Stimulated activated CD4-positive, alpha-beta T cell treated with anti-CD3 and anti-CD28 coated beads, Interleukin-2, amount 100 ng/mL, for 48 hours (primary cell): ENCODE results near the gene SLC29A3.
"Not testable (repeated sequence)": the region's sequence is repeated elsewhere in the genome, so short reads cannot be mapped to it uniquely, and the experiment has no call there.

Experiments used
- DNase-seq, 2 donors: peaks; one replicate each; pipeline ENCODE4 v3.0.0-alpha.2; 2020

Gene SLC29A3

GRCh38 chr10:71347587-71348395 lies 28.7 kb downstream of the SLC29A3 start:
- DNase-seq = no peak

- DNase-seq = no peak
Measured at GRCh38 chr10:71348850-71349249, 29.8 kb downstream of the SLC29A3 start.

GRCh38 chr10:71349406-71349805 lies 30.3 kb downstream of the SLC29A3 start:
- no peak for DNase-seq

- DNase-seq = no peak
Measured at GRCh38 chr10:71351087-71351486, 32.0 kb downstream of the SLC29A3 start.

- DNase-seq = no peak
Measured at GRCh38 chr10:71351628-71352319, 32.7 kb downstream of the SLC29A3 start.

- DNase-seq = no peak
Measured at GRCh38 chr10:71353639-71354038, 34.6 kb downstream of the SLC29A3 start.

- DNase-seq = no peak
Measured at GRCh38 chr10:71354776-71355175, 35.7 kb downstream of the SLC29A3 start.

GRCh38 chr10:71355886-71356285 lies 36.8 kb downstream of the SLC29A3 start:
- DNase-seq = no peak

GRCh38 chr10:71357792-71358265 lies 38.8 kb downstream of the SLC29A3 start:
- no peak for DNase-seq

GRCh38 chr10:71358277-71358676 lies 39.2 kb downstream of the SLC29A3 start:
- DNase-seq = no peak

- DNase-seq = not testable (repeated sequence)
Measured at GRCh38 chr10:71358906-71359305, 39.8 kb downstream of the SLC29A3 start.

- no peak for DNase-seq
Measured at GRCh38 chr10:71359364-71360046, 40.4 kb downstream of the SLC29A3 start.

- DNase-seq = no peak
Measured at GRCh38 chr10:71360735-71361134, 41.7 kb downstream of the SLC29A3 start.

GRCh38 chr10:71361581-71361980 lies 42.5 kb downstream of the SLC29A3 start:
- no peak for DNase-seq

- no peak for DNase-seq
Measured at GRCh38 chr10:71362141-71362540, 43.1 kb downstream of the SLC29A3 start.

- no peak for DNase-seq
Measured at GRCh38 chr10:71363936-71364335, 44.9 kb downstream of the SLC29A3 start.

- DNase-seq = no peak
Measured at GRCh38 chr10:71365366-71365765, 46.3 kb downstream of the SLC29A3 start.

GRCh38 chr10:71366690-71367089 lies 47.6 kb downstream of the SLC29A3 start:
- DNase-seq = no peak

- no peak for DNase-seq
Measured at GRCh38 chr10:71367271-71367670, 48.2 kb downstream of the SLC29A3 start.

GRCh38 chr10:71368176-71368575 lies 49.1 kb downstream of the SLC29A3 start:
- no peak for DNase-seq

GRCh38 chr10:71368643-71369042 lies 49.6 kb downstream of the SLC29A3 start:
- no peak for DNase-seq

- DNase-seq = no peak
Measured at GRCh38 chr10:71369602-71370001, 50.5 kb downstream of the SLC29A3 start.

- no peak for DNase-seq
Measured at GRCh38 chr10:71370031-71370430, 51.0 kb downstream of the SLC29A3 start.

- DNase-seq = no peak
Measured at GRCh38 chr10:71371750-71372166, 52.7 kb downstream of the SLC29A3 start.
